GM15510 (cell line): ENCODE data around the gene DTX1.

Source experiments
- POLR2A ChIP-seq: IDR thresholded peaks from 3 replicates; pipeline ENCODE4 v1.6.1; 2011; ENCODE audit warnings: borderline replicate concordance; ENCODE audit not compliant: insufficient read length; ENCODE audit errors: extremely low read depth

Gene DTX1

GRCh38 chr12:113075137-113075683 lies 18.7 kb downstream of the DTX1 start:
- no peak for TF ChIP-seq POLR2A

- TF ChIP-seq POLR2A, result no peak
Measured at GRCh38 chr12:113077057-113077858, 20.7 kb downstream of the DTX1 start.

GRCh38 chr12:113077859-113078255 lies 21.3 kb downstream of the DTX1 start:
- TF ChIP-seq POLR2A, result no peak

GRCh38 chr12:113081873-113082272 lies 25.3 kb downstream of the DTX1 start:
- TF ChIP-seq POLR2A, result no peak

- TF ChIP-seq POLR2A, result no peak
Measured at GRCh38 chr12:113082486-113083148, 26.1 kb downstream of the DTX1 start.

- TF ChIP-seq POLR2A, result no peak
Measured at GRCh38 chr12:113083863-113084435, 27.4 kb downstream of the DTX1 start.

GRCh38 chr12:113086249-113087164 lies 30.0 kb downstream of the DTX1 start:
- TF ChIP-seq POLR2A, result no peak

- TF ChIP-seq POLR2A, result no peak
Measured at GRCh38 chr12:113087193-113087592, 30.7 kb downstream of the DTX1 start.

- TF ChIP-seq POLR2A, result no peak
Measured at GRCh38 chr12:113088037-113088436, 31.5 kb downstream of the DTX1 start.

- no peak for TF ChIP-seq POLR2A
Measured at GRCh38 chr12:113088971-113089756, 32.6 kb downstream of the DTX1 start.

GRCh38 chr12:113089839-113090238 lies 33.3 kb downstream of the DTX1 start:
- TF ChIP-seq POLR2A, result no peak

GRCh38 chr12:113090740-113091139 lies 34.2 kb downstream of the DTX1 start:
- no peak for TF ChIP-seq POLR2A

- TF ChIP-seq POLR2A, result no peak
Measured at GRCh38 chr12:113091506-113091905, 35.0 kb downstream of the DTX1 start.
